ENCODE results near the gene DNAJC9.

DNA sequence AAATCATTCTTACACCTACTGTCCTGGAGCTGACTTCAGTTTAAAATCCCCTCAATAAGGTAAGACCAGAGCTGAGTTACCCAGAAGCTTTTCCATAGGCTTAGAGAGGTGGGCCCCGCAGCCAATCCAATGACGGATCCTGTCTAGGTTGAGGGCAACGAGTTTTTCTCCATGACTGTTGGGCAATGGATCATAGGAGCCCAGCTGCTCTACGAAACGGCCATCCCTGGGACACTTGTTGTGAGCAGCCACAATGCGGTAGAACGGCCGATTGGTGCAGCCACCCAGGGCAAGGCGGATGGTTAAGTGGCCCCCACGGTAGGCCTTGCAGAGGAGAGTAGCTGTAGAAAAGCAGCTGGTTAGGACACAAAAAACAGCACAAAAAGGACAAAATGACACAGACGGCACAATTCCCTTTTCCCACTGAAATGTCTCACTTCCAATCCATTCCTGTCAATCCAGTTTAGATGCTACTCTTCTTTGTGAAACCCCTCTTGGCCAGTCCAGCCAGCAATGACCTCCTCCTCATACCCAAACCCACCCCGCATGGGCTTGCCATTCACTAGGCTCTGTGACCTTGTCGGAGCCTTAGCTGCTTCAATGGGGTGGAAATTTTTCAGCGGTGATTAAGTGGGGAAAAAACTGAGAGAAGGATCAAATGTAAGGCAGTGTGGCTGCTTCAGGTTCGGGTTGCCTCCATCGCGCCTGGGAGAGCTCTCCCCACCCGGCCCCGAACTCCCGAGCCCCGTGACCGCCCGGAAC is 4.8 kb upstream of the DNAJC9 start:
- TF ChIP-seq, protein P1, sequence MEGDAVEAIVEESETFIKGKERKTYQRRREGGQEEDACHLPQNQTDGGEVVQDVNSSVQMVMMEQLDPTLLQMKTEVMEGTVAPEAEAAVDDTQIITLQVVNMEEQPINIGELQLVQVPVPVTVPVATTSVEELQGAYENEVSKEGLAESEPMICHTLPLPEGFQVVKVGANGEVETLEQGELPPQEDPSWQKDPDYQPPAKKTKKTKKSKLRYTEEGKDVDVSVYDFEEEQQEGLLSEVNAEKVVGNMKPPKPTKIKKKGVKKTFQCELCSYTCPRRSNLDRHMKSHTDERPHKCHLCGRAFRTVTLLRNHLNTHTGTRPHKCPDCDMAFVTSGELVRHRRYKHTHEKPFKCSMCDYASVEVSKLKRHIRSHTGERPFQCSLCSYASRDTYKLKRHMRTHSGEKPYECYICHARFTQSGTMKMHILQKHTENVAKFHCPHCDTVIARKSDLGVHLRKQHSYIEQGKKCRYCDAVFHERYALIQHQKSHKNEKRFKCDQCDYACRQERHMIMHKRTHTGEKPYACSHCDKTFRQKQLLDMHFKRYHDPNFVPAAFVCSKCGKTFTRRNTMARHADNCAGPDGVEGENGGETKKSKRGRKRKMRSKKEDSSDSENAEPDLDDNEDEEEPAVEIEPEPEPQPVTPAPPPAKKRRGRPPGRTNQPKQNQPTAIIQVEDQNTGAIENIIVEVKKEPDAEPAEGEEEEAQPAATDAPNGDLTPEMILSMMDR (IDR thresholded peaks at IDR 0.05): no peak
- TF ChIP-seq POLR2A (IDR thresholded peaks at IDR 0.05): no peak
